ENCODE measurements around the gene TTK.

GRCh38 chr6:80028589-80028988 lies 24.1 kb downstream of the TTK start:
- TF ChIP-seq CTCF (IDR thresholded peaks at IDR 0.05; ENCODE audit: low read length) = no peak
- no peak for TF ChIP-seq EZH2 (IDR thresholded peaks at IDR 0.05; ENCODE audit: borderline replicate concordance, low read length)
